T-cell (primary cell): ENCODE results near the gene MRPL43. TPM values are rescaled to one million over a fixed set of nuclear protein-coding genes. Genes with fewer than 3 reads are reported as not detected.

Experiments
- ATAC-seq, 4 experiments: fragments of 200-7000 bp in 3 of 4; fragments of 150-1000 bp in 1 of 4; cut with Tn5 transposase; replicated peaks in 1 of 4; 1 replicate in 3 of 4; 2 replicates in 1 of 4; pipeline ENCODE4 v1.10.0; 2021; ENCODE audit warnings: moderate library complexity in 3 of 4, mild to moderate bottlenecking in 2 of 4, moderate number of reproducible peaks in 1 of 4
- CTCF ChIA-PET, 2 donors: fragments of 300-600 bp; sonication (Branson Sonifier 250); formaldehyde crosslinking; loops; one replicate each; lab custom pipeline; 2022; ENCODE audit warnings: antibody characterized with exemption in 2 of 2; lab: Charles Lee
- POLR2A ChIA-PET, 2 donors: fragments of 300-600 bp; sonication (Branson Sonifier 250); formaldehyde crosslinking; loops; one replicate each; lab custom pipeline; 2022; ENCODE audit warnings: antibody characterized with exemption in 2 of 2; lab: Charles Lee
- DNase-seq, 35 experiments: peaks; one replicate each; pipeline versions ENCODE4 v3.0.0 to v3.0.0-alpha.2; 2013 to 2023
- H3K27ac ChIP-seq: one replicate; pipeline ENCODE4 v1.5.1; 2013; ENCODE audit warnings: low read length
- H3K27me3 ChIP-seq, 2 experiments: replicated peaks in 1 of 2; 1 replicate in 1 of 2; 2 replicates in 1 of 2; pipeline versions ENCODE4 v1.6.1 to v1.7.0; 2013; ENCODE audit warnings: low read length in 1 of 2, mixed read lengths in 1 of 2; ENCODE audit not compliant: control insufficient read depth in 2 of 2, insufficient read depth in 2 of 2; ENCODE audit errors: extremely low read depth in 1 of 2
- H3K36me3 ChIP-seq, 2 donors: 1 replicate in 1 of 2; 2 replicates in 1 of 2; pipeline versions ENCODE4 v1.6.1 to v1.7.0; 2013; ENCODE audit warnings: low read length in 1 of 2; ENCODE audit not compliant: control insufficient read depth in 2 of 2, insufficient read depth in 1 of 2; ENCODE audit errors: extremely low read depth in 1 of 2
- H3K4me1 ChIP-seq, 2 experiments: 1 replicate in 1 of 2; 2 replicates in 1 of 2; pipeline versions ENCODE4 v1.6.1 to v1.7.0; 2013; ENCODE audit warnings: low read length in 2 of 2, mixed read lengths in 1 of 2; ENCODE audit not compliant: insufficient read depth in 2 of 2, control insufficient read depth in 1 of 2; ENCODE audit errors: extremely low read depth in 1 of 2
- H3K4me3 ChIP-seq, 2 donors: 1 replicate in 1 of 2; 2 replicates in 1 of 2; pipeline versions ENCODE4 v1.5.1 to v1.7.0; 2013; ENCODE audit warnings: mild to moderate bottlenecking in 2 of 2, low read length in 1 of 2, moderate library complexity in 1 of 2; ENCODE audit not compliant: control insufficient read depth in 1 of 2; ENCODE audit errors: extremely low read depth in 1 of 2
- H3K9me3 ChIP-seq: 2 replicates; pipeline ENCODE4 v1.7.0; 2013
- H3K27ac Mint-ChIP-seq, 2 donors: one replicate each; pipeline ENCODE4 v1.8.0; 2020 to 2021; ENCODE audit warnings: mild to moderate bottlenecking in 2 of 2, mixed read lengths in 2 of 2
- H3K27me3 Mint-ChIP-seq, 2 donors: one replicate each; pipeline ENCODE4 v1.8.0; 2021 to 2022; ENCODE audit warnings: mixed read lengths in 2 of 2
- H3K36me3 Mint-ChIP-seq: one replicate; pipeline ENCODE4 v1.8.0; 2021; ENCODE audit warnings: mixed read lengths
- H3K4me1 Mint-ChIP-seq, 3 donors: one replicate each; pipeline ENCODE4 v1.8.0; 2020 to 2022; ENCODE audit warnings: mixed read lengths in 3 of 3, mild to moderate bottlenecking in 1 of 3
- H3K4me3 Mint-ChIP-seq, 3 donors: one replicate each; pipeline ENCODE4 v1.8.0; 2020 to 2022; ENCODE audit warnings: mild to moderate bottlenecking in 3 of 3, mixed read lengths in 3 of 3, moderate library complexity in 3 of 3
- H3K9me3 Mint-ChIP-seq, 3 donors: one replicate each; pipeline ENCODE4 v1.8.0; 2020 to 2022; ENCODE audit warnings: mixed read lengths in 3 of 3
- WGBS: methylation state at CpG from one replicate; pipeline ENCODE4 v1.1.5; 2013; ENCODE audit warnings: missing lambda C conversion rate; ENCODE audit not compliant: insufficient coverage; 5-methylcytosine and 5-hydroxymethylcytosine counted together
- total RNA-seq, 35 experiments: library from RNA in 6 of 35; stranded (reverse) in 6 of 35; fragments of 120-200 nt in 1 of 35; gene quantifications; one replicate each; pipeline versions ENCODE4 v1.2.1 to v1.2.4 and lab custom pipeline; 2013 to 2026

MRPL43 gene
- total RNA-seq, 5 donors from 2014 or later (not counting 1 experiment from before 2014, with no cell fraction given), result 36.2 to 67.6 (median 60.4) TPM

GRCh38 chr10:101021239-101021638 is 33.9 kb upstream of the MRPL43 start:
- H3K4me3 ChIP-seq, result no peak overlapping the region
- no peak overlapping the region for H3K27ac ChIP-seq
- peaks cover 5 to 6% (median 6%) of the 10 kb centered on the region in 3 donors for H3K4me1 Mint-ChIP-seq
- H3K27ac Mint-ChIP-seq, result no peak overlapping the region
- ATAC-seq (no peak), DNase-seq (no peak)
- H3K4me3 Mint-ChIP-seq, result no peak overlapping the region
- H3K36me3 ChIP-seq, result no peaks in the 10 kb centered on the region
- CTCF ChIA-PET, result interaction anchor here in 1 of 2 donors (0.6 kb wide), 1 partner anchor 9 kb away, joined by 7 read pairs; no protein-coding TSS in a partner anchor
- H3K27me3 ChIP-seq, result peaks cover 0 to 52% of the 10 kb centered on the region in 2 experiments
- no peaks in the 10 kb centered on the region for H3K9me3 ChIP-seq
- no peaks in the 10 kb centered on the region for H3K36me3 Mint-ChIP-seq
- H3K9me3 Mint-ChIP-seq, result no peaks in the 10 kb centered on the region
- POLR2A ChIA-PET, result no interaction called here
- peaks cover 37 to 40% of the 10 kb centered on the region in 2 donors for H3K27me3 Mint-ChIP-seq
- peaks cover 0 to 8% of the 10 kb centered on the region in 2 experiments for H3K4me1 ChIP-seq
- WGBS, result 84% methylated on average over 3 of the region's 4 CpGs

DNA sequence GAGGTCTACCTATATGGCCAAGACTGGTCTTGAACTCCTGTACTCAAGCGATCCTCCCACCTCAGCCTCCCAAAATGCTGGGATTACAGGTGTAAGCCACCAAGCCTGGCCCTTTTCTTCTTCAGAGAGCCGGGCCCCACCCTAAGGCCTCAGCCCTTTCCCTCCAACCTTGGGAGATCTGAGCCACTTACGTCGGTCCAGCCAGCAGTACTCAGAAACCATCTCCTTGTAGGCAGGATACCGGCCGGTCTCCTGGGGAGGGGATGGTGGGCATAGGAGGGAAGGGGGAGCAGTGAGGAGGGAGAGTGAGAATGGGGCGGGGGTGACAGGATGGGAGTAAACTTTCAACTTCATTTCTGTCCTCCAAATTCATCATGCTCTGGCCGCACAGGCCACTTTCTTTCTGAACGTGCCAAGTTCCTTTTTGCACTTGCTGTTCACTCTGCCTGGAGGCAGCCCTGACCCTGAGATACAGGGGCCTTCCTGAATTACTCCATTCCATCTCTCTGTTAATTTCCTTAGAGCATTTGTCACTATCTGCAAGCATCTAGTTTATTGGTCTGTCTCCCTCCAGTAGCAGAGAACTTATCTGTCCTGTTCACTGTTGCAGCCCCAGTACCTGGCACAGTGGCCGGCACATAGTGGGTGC is 33.3 kb upstream of the MRPL43 start:
- H3K36me3 Mint-ChIP-seq, result no peaks in the 10 kb centered on the region
- DNase-seq, result no peak
- Histone ChIP-seq H3K36me3 (no peaks in the 10 kb centered on the region), H3K4me3 (no peak overlapping the region), H3K9me3 (no peaks in the 10 kb centered on the region), H3K4me1 (peaks cover 0 to 8% of the 10 kb centered on the region in 2 experiments), H3K27me3 (peaks cover 0 to 59% of the 10 kb centered on the region in 2 experiments), H3K27ac (no peak overlapping the region)
- POLR2A ChIA-PET, result no interaction called here
- peaks cover 5 to 6% (median 6%) of the 10 kb centered on the region in 3 donors for H3K4me1 Mint-ChIP-seq
- CTCF ChIA-PET, result no interaction called here
- no peak overlapping the region for H3K4me3 Mint-ChIP-seq
- H3K27ac Mint-ChIP-seq, result no peak overlapping the region
- ATAC-seq, result no peak
- H3K27me3 Mint-ChIP-seq, result peaks cover 41 to 45% of the 10 kb centered on the region in 2 donors
- H3K9me3 Mint-ChIP-seq, result no peaks in the 10 kb centered on the region
- WGBS, result 97% methylated on average over 3 of the region's 10 CpGs

GRCh38 chr10:101019440-101019703 is 32.1 kb upstream of the MRPL43 start:
- DNase-seq (no peak), ATAC-seq (no peak)
- peaks cover 0 to 71% of the 10 kb centered on the region in 2 experiments for H3K27me3 ChIP-seq
- no peaks in the 10 kb centered on the region for H3K36me3 ChIP-seq
- no peak overlapping the region for H3K4me3 ChIP-seq
- H3K27ac ChIP-seq, result no peak overlapping the region
- H3K27ac Mint-ChIP-seq, result no peak overlapping the region
- peaks cover 45 to 54% of the 10 kb centered on the region in 2 donors for H3K27me3 Mint-ChIP-seq
- H3K4me1 Mint-ChIP-seq, result peaks cover 6 to 11% (median 6%) of the 10 kb centered on the region in 3 donors
- no peak overlapping the region for H3K4me3 Mint-ChIP-seq
- ChIA-PET POLR2A (interaction anchor here in 1 of 2 donors (0.6 kb wide), 1 partner anchor 9 kb away, joined by 3 read pairs; no protein-coding TSS in a partner anchor), CTCF (interaction anchor here (0.7 to 1.7 kb wide), 5 partner anchors 12 to 273 kb away, joined by 3 to 13 read pairs (median 4); partner anchors contain the start of genes PDZD7 (in 1 of the 2) and SFXN3 (in 1 of the 2))
- H3K9me3 Mint-ChIP-seq, result no peaks in the 10 kb centered on the region
- no peaks in the 10 kb centered on the region for H3K9me3 ChIP-seq
- H3K4me1 ChIP-seq, result peaks cover 0 to 11% of the 10 kb centered on the region in 2 experiments
- no peaks in the 10 kb centered on the region for H3K36me3 Mint-ChIP-seq
- WGBS, result 40% methylated on average over 1 of the region's 2 CpGs

DNA sequence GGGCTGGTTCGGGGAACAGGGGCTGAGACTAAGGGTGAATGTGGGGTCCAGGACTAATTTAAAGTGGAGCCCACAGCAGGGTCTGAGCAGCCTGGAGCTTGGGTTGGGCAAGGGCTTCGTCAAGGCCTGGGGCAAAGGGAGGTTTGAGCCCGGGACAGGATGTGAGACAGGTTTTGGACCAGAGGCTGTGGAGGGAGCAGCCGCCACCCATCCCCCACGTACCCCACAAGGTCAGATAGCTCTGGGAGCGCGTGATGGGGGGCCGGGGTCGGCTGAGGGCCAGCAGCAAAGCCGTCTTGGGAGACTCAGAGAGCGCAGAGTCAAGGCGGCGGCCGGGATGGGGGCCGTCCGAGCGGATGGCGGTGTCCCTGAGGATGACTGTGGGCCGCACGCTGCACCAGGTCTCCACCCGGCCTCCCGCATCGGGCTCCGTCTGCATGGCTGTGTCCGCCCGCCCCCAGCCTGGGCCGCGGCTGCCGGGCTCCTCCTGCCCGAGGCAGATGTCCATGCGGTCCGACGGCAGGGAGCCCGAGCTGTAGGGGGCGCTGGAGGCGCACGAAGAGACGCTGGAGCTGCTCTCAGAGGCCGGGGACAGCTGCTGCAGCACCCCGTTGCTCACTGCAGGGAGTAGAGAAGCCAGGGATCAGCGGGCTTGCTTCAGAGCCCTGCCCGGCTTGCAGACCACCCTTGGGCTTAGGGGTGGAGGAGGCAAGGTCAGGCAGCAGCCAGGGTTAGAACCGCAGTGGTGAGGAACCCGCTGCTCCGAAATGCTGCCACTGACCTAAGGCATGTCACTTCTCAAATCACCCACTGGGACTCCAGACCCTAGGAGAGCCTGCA is 31.5 kb upstream of the MRPL43 start:
- H3K4me3 Mint-ChIP-seq, result no peak overlapping the region
- DNase-seq, result peak in 33 of 35 experiments; percentile 35 to 76 (median 57)
- Histone ChIP-seq H3K27me3 (peaks cover 0 to 74% of the 10 kb centered on the region in 2 experiments), H3K9me3 (no peaks in the 10 kb centered on the region), H3K36me3 (no peaks in the 10 kb centered on the region), H3K27ac (no peak overlapping the region), H3K4me1 (peaks cover 0 to 16% of the 10 kb centered on the region in 2 experiments), H3K4me3 (no peak overlapping the region)
- H3K4me1 Mint-ChIP-seq, result peaks cover 6 to 14% (median 9%) of the 10 kb centered on the region in 3 donors
- no peak overlapping the region for H3K27ac Mint-ChIP-seq
- no peaks in the 10 kb centered on the region for H3K36me3 Mint-ChIP-seq
- 31% methylated on average over 40 of the region's 45 CpGs for WGBS
- peaks cover 45 to 56% of the 10 kb centered on the region in 2 donors for H3K27me3 Mint-ChIP-seq
- ATAC-seq, result peak; percentile 73 to 80 (median 78)
- ChIA-PET POLR2A (no interaction called here), CTCF (interaction anchor here (0.7 to 1.7 kb wide), 6 partner anchors 10 to 273 kb away, joined by 3 to 13 read pairs (median 4); partner anchors contain the start of genes PDZD7 (in 1 of the 2) and SFXN3 (in 1 of the 2))
- no peaks in the 10 kb centered on the region for H3K9me3 Mint-ChIP-seq

DNA sequence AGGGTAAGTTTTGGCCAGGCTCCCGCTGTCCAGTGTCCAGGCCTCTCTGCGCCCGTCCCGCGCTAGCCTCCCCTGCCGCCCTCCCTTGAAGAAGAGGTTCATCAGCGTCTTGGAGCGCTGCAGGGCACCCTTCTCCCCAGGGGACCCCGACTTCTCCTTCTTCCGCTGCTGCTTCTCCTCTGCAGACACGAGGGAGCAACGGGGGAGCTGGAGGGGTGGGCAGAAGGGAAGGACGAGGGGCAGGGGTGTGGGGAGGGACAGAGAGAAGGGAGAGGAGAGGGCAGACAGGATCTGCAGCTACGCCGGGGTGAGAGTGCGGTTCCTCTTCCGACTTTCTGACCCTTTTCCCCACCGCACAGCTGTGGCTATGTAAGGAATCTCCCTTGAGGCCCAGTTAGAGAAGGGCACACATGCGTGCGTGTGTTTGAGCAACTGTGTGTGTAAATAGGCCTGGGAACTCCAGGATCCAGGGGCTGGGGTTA is 30.9 kb upstream of the MRPL43 start:
- H3K27me3 ChIP-seq, result peaks cover 0 to 74% of the 10 kb centered on the region in 2 experiments
- WGBS, result 55% methylated on average over 13 of the region's 20 CpGs
- H3K4me3 Mint-ChIP-seq, result no peak overlapping the region
- no peak for DNase-seq
- peaks cover 10 to 18% (median 13%) of the 10 kb centered on the region in 3 donors for H3K4me1 Mint-ChIP-seq
- H3K27ac ChIP-seq, result no peak overlapping the region
- ChIA-PET CTCF (interaction anchor here in 1 of 2 donors (0.7 to 1.1 kb wide), 2 partner anchors 11 to 923 kb away, joined by 3 to 5 read pairs; no protein-coding TSS in a partner anchor), POLR2A (no interaction called here)
- no peaks in the 10 kb centered on the region for H3K9me3 ChIP-seq
- H3K36me3 Mint-ChIP-seq, result no peaks in the 10 kb centered on the region
- peaks cover 0 to 20% of the 10 kb centered on the region in 2 experiments for H3K4me1 ChIP-seq
- H3K27ac Mint-ChIP-seq, result no peak overlapping the region
- ATAC-seq, result no peak
- no peaks in the 10 kb centered on the region for H3K9me3 Mint-ChIP-seq
- H3K4me3 ChIP-seq, result no peak overlapping the region
- H3K27me3 Mint-ChIP-seq, result peaks cover 45 to 56% of the 10 kb centered on the region in 2 donors
- no peaks in the 10 kb centered on the region for H3K36me3 ChIP-seq

DNA sequence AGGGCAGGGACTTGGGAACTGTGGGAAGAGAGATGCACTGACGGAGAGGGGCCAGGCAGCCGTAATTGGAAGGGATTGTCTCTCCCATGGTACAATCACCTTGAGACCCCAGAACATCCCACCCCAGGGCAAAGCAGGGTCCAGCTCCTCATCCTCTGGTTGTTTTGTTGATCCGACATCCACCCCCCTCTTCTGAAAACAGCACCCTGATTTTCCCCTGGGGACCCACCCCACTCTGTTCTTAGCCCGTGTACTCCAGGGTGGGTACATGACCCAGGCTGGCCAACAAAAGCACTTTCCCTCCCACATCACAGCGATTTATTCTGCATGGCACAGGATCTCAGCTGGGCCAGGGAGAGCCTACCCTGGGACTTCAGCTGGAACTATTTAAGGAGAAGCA is 29.5 kb upstream of the MRPL43 start:
- Mint-ChIP-seq H3K4me3 (no peak overlapping the region), H3K9me3 (no peaks in the 10 kb centered on the region), H3K36me3 (no peaks in the 10 kb centered on the region), H3K27ac (no peak overlapping the region), H3K27me3 (peaks cover 41 to 53% of the 10 kb centered on the region in 2 donors), H3K4me1 (peaks cover 16 to 25% (median 20%) of the 10 kb centered on the region in 3 donors)
- ATAC-seq, result no peak
- WGBS, result 86% methylated on average over 2 of the region's 5 CpGs
- Histone ChIP-seq H3K9me3 (no peaks in the 10 kb centered on the region), H3K36me3 (no peaks in the 10 kb centered on the region), H3K27me3 (peaks cover 0 to 67% of the 10 kb centered on the region in 2 experiments), H3K4me3 (no peak overlapping the region), H3K4me1 (peaks cover 0 to 27% of the 10 kb centered on the region in 2 experiments), H3K27ac (no peak overlapping the region)
- no peak for DNase-seq
- ChIA-PET POLR2A (no interaction called here), CTCF (interaction anchor here (0.5 to 3.2 kb wide), 6 partner anchors 15 to 455 kb away, joined by 3 to 25 read pairs (median 3); partner anchors contain the start of genes PDZD7 (in 1 of the 2) and SFXN3 (in 1 of the 2))
